Stomach (tissue), 4 donors: ENCODE results near the gene PRKG1.

Experiments
- CTCF ChIP-seq, 7 experiments: fragments of 450-650 bp in 4 of 7; fragments of 200-600 bp in 3 of 7; sonication (generic) in 3 of 7; IDR thresholded peaks; one replicate each; pipeline ENCODE4 v1.5.1; 2016 to 2019; ENCODE audit warnings: antibody characterized with exemption in 7 of 7, control low read depth in 2 of 7, mild to moderate bottlenecking in 1 of 7
- POLR2A ChIP-seq, 4 donors: fragments of 450-650 bp; IDR thresholded peaks; one replicate each; pipeline ENCODE4 v1.6.1; 2016; ENCODE audit warnings: antibody characterized with exemption in 4 of 4, control low read depth in 2 of 4, mild to moderate bottlenecking in 1 of 4, moderate library complexity in 1 of 4
- POLR2AphosphoS5 ChIP-seq, 3 donors: sonication (generic); formaldehyde crosslinking; IDR thresholded peaks; one replicate each; pipeline ENCODE4 v1.6.1; 2016; ENCODE audit warnings: antibody characterized with exemption in 3 of 3

- TF ChIP-seq CTCF (IDR thresholded peaks at IDR 0.05) (no peak), POLR2AphosphoS5 (IDR thresholded peaks at IDR 0.05) (no peak), POLR2A (IDR thresholded peaks at IDR 0.05) (no peak)
Observed at GRCh38 chr10:51348622-51349021, 274.3 kb downstream of the PRKG1 start.
